Vagina (tissue), 2 donors: ENCODE measurements around the gene ELAVL4. TPM values are rescaled to one million over a fixed set of nuclear protein-coding genes. Genes with fewer than 3 reads are reported as not detected.

Source experiments
- DNase-seq, 2 donors: peaks; one replicate each; pipeline ENCODE4 v3.0.0-alpha.2; 2017; ENCODE audit errors: extremely low spot score in 2 of 2
- H3K27ac ChIP-seq: fragments of 200-600 bp; sonication (generic); one replicate; pipeline ENCODE4 v1.5.1; 2019
- H3K27me3 ChIP-seq: fragments of 200-600 bp; sonication (generic); one replicate; pipeline ENCODE4 v1.5.1; 2019
- H3K36me3 ChIP-seq, 2 donors: fragments of 200-600 bp; sonication (generic); one replicate each; pipeline ENCODE4 v1.5.1; 2017 to 2019
- H3K4me1 ChIP-seq: fragments of 200-600 bp; sonication (generic); one replicate; pipeline ENCODE4 v1.5.1; 2019
- H3K4me3 ChIP-seq, 2 donors: fragments of 200-600 bp; sonication (generic); 1 replicate in 1 of 2; 2 replicates in 1 of 2; pipeline ENCODE4 v1.5.1; 2016 to 2019
- H3K9me3 ChIP-seq: fragments of 200-600 bp; sonication (generic); one replicate; pipeline ENCODE4 v1.5.1; 2019
- CTCF ChIP-seq, 3 experiments: fragments of 450-650 bp in 2 of 3; fragments of 200-600 bp in 1 of 3; sonication (generic) in 1 of 3; IDR thresholded peaks; one replicate each; pipeline ENCODE4 v1.5.1; 2017 to 2019; ENCODE audit warnings: antibody characterized with exemption in 3 of 3, mild to moderate bottlenecking in 2 of 3, moderate library complexity in 2 of 3
- POLR2A ChIP-seq, 2 donors: fragments of 450-650 bp; IDR thresholded peaks; one replicate each; pipeline ENCODE4 v1.6.1; 2017; ENCODE audit warnings: antibody characterized with exemption in 2 of 2, mild to moderate bottlenecking in 2 of 2, moderate library complexity in 2 of 2
- POLR2AphosphoS5 ChIP-seq, 2 donors: sonication (generic); formaldehyde crosslinking; IDR thresholded peaks; one replicate each; pipeline ENCODE4 v1.9.0; 2017; ENCODE audit warnings: antibody characterized with exemption in 2 of 2, mild to moderate bottlenecking in 2 of 2, low read depth in 1 of 2; ENCODE audit not compliant: insufficient read depth in 1 of 2
- intact Hi-C: fragments of 100-400 bp; cut with DNase I; formaldehyde crosslinking; loops from one replicate; pipeline ENCODE4 v1.15.1; 2023
- total RNA-seq: library from RNA; depleted of rRNA; stranded (reverse); fragments of >200 nt; gene quantifications from one replicate; pipeline ENCODE4 v1.2.3, GENCODE V29; 2016

ELAVL4 gene
- total RNA-seq, 1 donor from 2014 or later, result 2.2 TPM

DNA sequence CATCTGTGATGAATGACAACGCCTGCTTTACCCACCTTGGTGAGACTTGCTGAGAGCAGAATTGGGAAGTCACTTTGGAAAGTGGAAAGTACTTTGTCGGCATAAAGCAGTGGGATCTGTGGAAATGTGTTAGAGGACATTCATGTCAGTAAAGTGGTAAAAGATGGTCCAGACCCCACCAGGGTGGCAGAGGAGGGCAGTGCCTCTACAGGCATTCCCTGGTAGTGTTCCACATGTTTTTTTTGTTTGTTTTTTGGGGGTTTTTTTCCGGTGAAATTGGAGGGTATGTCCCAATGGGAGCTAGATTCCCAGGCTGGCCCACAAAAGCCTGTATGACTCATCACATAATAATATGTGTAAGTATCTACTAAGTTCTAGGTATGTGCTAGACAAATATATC is 80.6 kb downstream of the ELAVL4 start:
- no peaks in the 10 kb centered on the region for H3K9me3 ChIP-seq
- H3K4me1 ChIP-seq, result no peaks in the 10 kb centered on the region
- no peaks in the 10 kb centered on the region for H3K27me3 ChIP-seq
- H3K36me3 ChIP-seq, result no peaks in the 10 kb centered on the region
- intact Hi-C loops, result no loop called here
- no peak overlapping the region for H3K27ac ChIP-seq
- DNase-seq, result no peak
- no peak overlapping the region for H3K4me3 ChIP-seq
- no peak for TF ChIP-seq POLR2A (IDR thresholded peaks at IDR 0.05)
- no peak for TF ChIP-seq CTCF (IDR thresholded peaks at IDR 0.05)
- TF ChIP-seq POLR2AphosphoS5 (IDR thresholded peaks at IDR 0.05; ENCODE audit: insufficient read depth in 1 of 2, low read depth in 1 of 2), result no peak

- no peak overlapping the region for H3K4me3 ChIP-seq
- H3K27me3 ChIP-seq, result no peaks in the 10 kb centered on the region
- no peak for TF ChIP-seq POLR2A (IDR thresholded peaks at IDR 0.05)
- no peaks in the 10 kb centered on the region for H3K4me1 ChIP-seq
- intact Hi-C loops, result no loop called here
- no peaks in the 10 kb centered on the region for H3K36me3 ChIP-seq
- no peaks in the 10 kb centered on the region for H3K9me3 ChIP-seq
- no peak overlapping the region for H3K27ac ChIP-seq
- no peak for DNase-seq
Observed at GRCh38 chr1:50193002-50193401, 84.3 kb downstream of the ELAVL4 start.

DNA sequence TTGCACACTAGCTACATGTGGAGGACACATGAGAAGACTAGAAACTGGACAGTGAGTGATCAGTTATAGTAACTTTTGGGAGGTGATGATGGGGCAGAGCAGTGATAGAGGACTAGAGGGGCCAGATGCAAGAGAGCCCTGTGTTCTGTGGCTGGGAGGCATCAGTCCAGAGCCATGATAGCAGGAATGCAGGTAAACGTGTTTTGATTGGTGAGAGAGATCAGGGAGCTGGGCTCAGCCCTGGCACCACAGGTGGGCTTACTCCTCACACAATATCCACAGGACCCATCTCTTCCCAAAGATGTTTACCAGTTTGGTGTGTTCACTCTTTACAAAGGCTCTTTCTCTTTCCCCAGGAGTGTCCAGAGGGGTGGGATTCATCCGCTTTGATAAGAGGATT is 86.5 kb downstream of the ELAVL4 start:
- Histone ChIP-seq H3K27ac (no peak overlapping the region), H3K27me3 (no peaks in the 10 kb centered on the region), H3K9me3 (no peaks in the 10 kb centered on the region), H3K4me1 (no peaks in the 10 kb centered on the region), H3K4me3 (no peak overlapping the region), H3K36me3 (no peaks in the 10 kb centered on the region)
- no peak for DNase-seq
- TF ChIP-seq POLR2AphosphoS5 (IDR thresholded peaks at IDR 0.05; ENCODE audit: insufficient read depth in 1 of 2, low read depth in 1 of 2), result no peak
- no peak for TF ChIP-seq CTCF (IDR thresholded peaks at IDR 0.05)
- TF ChIP-seq POLR2A (IDR thresholded peaks at IDR 0.05), result no peak
- intact Hi-C loops, result no loop called here

DNA sequence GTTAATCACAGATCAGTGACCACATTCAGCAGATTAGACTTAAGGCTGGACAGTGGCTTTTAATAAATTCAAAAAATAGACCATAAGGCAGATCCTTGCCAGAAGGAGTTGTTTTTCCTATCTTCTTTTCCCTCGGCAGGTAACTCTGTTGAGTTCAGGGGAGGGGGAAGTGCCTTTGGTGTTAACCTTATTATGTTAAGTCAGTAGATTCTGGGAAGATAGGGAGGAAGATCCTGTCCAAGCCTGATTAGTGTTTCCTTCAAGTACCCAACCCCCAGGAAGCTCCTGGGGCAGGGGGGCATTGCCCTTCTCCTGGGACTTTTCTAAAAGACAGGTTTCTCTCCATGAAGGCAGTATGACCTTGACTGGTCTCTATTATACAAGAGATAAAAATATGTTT is 87.4 kb downstream of the ELAVL4 start:
- no peak overlapping the region for H3K4me3 ChIP-seq
- DNase-seq, result no peak
- intact Hi-C loops, result no loop called here
- TF ChIP-seq POLR2AphosphoS5 (IDR thresholded peaks at IDR 0.05; ENCODE audit: insufficient read depth in 1 of 2, low read depth in 1 of 2) (no peak), POLR2A (IDR thresholded peaks at IDR 0.05) (no peak), CTCF (IDR thresholded peaks at IDR 0.05) (no peak)
- H3K9me3 ChIP-seq, result no peaks in the 10 kb centered on the region
- no peak overlapping the region for H3K27ac ChIP-seq
- no peaks in the 10 kb centered on the region for H3K4me1 ChIP-seq
- no peaks in the 10 kb centered on the region for H3K27me3 ChIP-seq
- H3K36me3 ChIP-seq, result no peaks in the 10 kb centered on the region

DNA sequence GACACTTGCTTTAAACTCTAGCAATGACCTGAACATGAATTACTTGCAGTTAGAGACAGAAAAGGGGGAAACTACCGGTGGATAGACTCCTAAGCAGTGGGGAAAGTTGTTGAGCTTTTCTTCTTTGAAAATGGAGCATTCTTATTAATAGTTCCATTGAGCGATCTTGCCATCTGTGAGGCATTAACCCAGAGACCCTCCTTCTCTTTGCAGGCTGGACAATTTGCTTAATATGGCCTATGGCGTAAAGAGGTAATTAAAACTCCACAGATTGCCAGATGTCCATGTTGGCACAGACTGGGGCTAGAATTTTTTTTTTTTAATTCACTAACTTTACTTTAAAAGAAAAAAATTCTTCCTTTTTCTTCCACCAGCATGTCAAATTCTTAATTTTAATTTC is 88.5 kb downstream of the ELAVL4 start:
- no peak overlapping the region for H3K27ac ChIP-seq
- H3K27me3 ChIP-seq, result no peaks in the 10 kb centered on the region
- no peaks in the 10 kb centered on the region for H3K9me3 ChIP-seq
- intact Hi-C loops, result no loop called here
- H3K4me1 ChIP-seq, result no peaks in the 10 kb centered on the region
- no peak overlapping the region for H3K4me3 ChIP-seq
- no peak for DNase-seq
- H3K36me3 ChIP-seq, result no peaks in the 10 kb centered on the region
- TF ChIP-seq POLR2AphosphoS5 (IDR thresholded peaks at IDR 0.05; ENCODE audit: insufficient read depth in 1 of 2, low read depth in 1 of 2), result no peak
- no peak for TF ChIP-seq CTCF (IDR thresholded peaks at IDR 0.05)
- TF ChIP-seq POLR2A (IDR thresholded peaks at IDR 0.05), result no peak

- intact Hi-C loops, result no loop called here
- no peaks in the 10 kb centered on the region for H3K27me3 ChIP-seq
- no peaks in the 10 kb centered on the region for H3K4me1 ChIP-seq
- no peak for DNase-seq
- H3K27ac ChIP-seq, result no peak overlapping the region
- no peaks in the 10 kb centered on the region for H3K9me3 ChIP-seq
- H3K36me3 ChIP-seq, result no peaks in the 10 kb centered on the region
- H3K4me3 ChIP-seq, result no peak overlapping the region
- TF ChIP-seq CTCF (IDR thresholded peaks at IDR 0.05) (no peak), POLR2A (IDR thresholded peaks at IDR 0.05) (no peak), POLR2AphosphoS5 (IDR thresholded peaks at IDR 0.05; ENCODE audit: insufficient read depth in 1 of 2, low read depth in 1 of 2) (no peak)
Observed at GRCh38 chr1:50208315-50208714, 99.6 kb downstream of the ELAVL4 start.
